HG03064 (cell line): ENCODE data around the gene HDAC2.
"Not testable (repeated sequence)": the region's sequence is repeated elsewhere in the genome, so short reads cannot be mapped to it uniquely, and the experiment has no call there.

ENCODE experiments used
- ATAC-seq: cut with Tn5 transposase; IDR thresholded peaks from one replicate; pipeline ENCODE4 v1.9.1; 2021; ENCODE audit warnings: low read depth; ENCODE audit not compliant: unreplicated experiment

The HDAC2 gene

DNA sequence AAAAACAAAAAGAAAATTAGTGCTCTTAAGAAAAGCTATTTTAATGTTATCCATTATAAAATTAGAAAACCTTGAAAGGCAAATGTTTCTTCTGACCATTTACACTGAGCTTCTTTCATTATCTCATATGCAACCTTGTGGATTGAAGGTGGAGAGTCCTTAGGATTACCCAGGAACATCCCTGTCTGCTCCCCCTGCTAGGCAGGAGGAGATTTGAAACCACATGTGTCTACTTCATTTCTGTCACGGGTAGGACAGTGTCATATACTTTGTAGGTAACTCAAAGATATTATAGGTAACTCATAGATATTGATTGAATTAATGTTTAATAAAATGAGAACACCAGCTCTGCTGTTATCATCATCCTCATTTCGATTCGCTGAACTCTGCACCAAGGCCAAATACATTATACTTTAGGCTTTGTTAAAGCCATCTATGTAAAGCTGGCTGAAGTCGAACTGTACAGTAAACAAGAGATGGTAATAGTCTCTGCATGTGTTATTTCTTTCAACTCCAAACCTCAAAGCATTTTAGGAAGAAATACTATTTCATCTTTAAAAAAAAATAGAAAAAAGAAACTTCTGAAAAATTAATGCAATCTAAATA, 49.5 kb downstream of the HDAC2 start:
- ATAC-seq, result no peak

DNA sequence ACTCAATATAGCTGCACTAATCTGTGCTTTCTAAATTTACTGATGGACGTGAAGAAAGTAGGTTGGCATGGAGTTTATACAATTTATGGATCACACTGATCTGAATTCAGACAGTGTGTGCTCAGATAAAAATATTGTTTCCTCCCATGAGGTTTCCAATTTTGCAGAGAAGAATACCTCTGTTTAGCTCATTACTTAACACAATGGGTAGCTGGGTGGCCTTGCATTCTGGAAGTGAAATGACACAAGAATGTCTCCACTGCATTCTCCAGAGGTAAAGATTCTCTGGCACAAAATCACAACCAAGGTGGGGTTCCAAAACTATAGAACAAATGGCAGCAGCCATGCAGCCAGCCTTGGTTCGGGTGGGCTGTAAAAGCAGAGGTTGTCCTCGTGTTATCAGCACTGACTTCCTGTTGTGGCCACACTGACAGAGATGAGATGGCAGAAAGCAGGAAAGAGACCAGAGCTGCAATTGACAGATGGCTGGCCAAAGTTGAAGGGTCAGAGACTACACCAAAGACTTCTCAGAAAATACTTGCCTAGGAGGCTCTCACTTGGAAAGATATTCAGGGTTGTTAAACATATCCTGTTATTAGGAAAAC, 50.2 kb downstream of the HDAC2 start:
- ATAC-seq, result peak; percentile 74

DNA sequence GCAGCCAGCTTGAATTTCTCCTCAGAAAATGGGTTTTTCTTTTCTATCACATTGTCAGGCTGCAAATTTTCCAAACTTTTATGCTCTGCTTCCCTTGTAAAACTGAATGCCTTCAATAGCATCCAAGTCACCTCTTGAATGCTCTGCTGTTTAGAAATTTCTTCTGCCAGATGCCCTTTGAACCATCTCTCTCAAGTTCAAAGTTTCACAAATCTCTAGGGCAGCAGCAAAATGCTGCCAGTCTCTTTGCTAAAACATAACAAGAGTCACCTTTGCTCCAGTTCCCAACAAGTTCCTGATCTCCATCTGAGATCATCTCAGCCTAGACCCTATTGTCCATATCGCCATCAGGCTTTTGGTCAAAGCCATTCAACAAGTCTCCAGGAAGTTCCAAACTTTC, 60.7 kb downstream of the HDAC2 start:
- ATAC-seq, result not testable (repeated sequence)

GRCh38 chr6:113909224-113909856, 61.6 kb downstream of the HDAC2 start:
- peak; percentile 61 for ATAC-seq

- ATAC-seq, result no peak
Observed at GRCh38 chr6:113908801-113909200, 62.1 kb downstream of the HDAC2 start.

DNA sequence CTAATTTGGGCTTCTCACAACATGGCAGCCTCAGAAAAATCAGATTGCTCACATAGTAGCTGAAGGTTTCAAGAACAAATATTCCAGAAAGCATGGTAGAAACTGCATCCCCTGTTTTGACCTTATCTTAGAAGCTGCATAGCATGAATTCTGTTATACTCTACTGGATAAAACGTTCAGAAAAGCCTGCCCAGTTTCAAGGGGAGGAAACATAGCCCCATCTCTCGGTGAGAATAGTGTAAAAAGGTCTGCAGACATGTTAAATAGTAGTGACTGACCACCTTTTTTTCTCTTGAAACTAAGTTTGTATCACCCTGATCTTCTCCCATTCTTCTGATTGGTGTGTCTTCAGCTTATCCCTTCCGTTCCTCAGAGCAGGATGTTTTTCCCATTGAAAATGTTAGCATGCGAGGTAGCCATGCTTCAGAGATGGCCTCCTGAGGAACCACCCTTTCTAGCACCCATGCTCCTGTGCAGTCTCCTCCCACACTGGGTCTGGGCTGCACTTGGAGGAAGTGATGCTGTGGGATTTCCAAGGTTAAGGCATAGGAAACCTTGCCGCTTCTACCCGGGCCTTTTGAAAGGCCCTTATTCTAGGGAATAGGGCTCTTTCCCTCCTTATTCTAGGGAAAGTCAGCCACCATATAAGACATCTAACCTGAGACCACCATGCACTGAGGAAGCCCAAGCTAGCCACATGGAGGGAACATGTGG, 63.7 kb downstream of the HDAC2 start:
- no peak for ATAC-seq

- ATAC-seq, result no peak
Observed at GRCh38 chr6:113903666-113904330, 67.2 kb downstream of the HDAC2 start.

GRCh38 chr6:113901482-113901881, 69.5 kb downstream of the HDAC2 start:
- no peak for ATAC-seq

DNA sequence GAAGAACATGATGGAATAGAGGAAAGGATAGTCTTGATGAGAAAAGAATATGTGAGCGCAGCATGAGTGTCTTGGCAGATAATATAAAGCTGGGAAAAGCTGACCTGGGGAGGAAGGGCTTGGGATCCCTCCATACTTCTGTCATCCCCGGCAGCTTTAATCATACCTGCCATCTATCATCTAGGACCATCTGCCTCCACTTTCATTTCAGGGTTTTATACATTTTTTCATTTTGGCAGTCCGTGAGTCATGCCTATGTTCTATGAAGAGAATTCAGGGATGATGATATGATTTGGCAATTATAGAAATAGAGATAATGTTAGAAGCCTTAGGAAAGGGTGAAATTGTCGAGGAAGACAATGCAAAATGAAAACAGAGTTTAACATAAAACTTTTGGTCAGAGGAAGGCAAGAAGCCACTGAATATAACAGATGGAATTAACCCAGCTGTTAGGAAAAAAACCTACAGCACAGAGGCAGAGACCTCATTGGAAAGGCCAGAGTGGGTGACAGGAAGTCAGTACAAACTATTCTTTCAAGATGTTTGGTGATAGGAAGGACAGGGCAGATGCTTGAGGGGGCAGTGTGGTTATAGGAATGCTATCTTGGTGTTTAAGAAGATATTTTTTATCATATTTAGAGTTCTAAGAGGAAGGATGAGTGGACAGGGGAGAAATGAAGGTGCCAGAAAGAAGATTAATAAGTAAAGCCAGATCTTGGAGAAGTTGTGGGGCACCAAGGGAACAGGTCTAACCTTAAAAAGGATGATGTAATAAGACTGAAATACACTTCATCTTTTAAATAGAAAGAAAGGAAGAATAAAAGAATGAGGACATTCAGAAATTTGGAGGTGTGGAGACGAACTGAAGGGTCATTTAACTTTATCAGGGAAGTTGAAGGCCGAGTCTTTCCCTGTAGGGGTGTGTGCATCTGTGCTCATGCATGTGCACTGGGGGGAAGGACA, 76.0 kb downstream of the HDAC2 start:
- ATAC-seq, result no peak

DNA sequence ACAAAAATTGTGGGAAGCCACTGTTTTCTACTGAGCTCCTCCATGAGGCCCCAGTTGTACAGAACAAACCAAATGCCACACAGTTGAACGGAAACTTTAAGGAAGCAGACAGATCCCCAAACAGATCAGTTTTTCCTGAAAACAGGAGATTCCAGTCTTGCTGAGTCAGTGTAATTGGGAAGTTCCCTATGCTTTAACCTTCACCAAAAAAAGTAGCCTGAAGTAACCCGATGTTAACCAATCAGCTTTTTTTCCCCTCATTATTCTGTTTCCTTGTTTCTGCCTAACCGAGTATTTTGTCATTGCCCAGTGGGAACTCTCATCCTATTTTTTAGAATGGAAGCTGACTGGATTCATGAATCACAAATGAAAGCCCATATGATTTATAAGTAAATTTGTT, 77.1 kb downstream of the HDAC2 start:
- no peak for ATAC-seq

- no peak for ATAC-seq
Observed at GRCh38 chr6:113893451-113893850, 77.5 kb downstream of the HDAC2 start.

DNA sequence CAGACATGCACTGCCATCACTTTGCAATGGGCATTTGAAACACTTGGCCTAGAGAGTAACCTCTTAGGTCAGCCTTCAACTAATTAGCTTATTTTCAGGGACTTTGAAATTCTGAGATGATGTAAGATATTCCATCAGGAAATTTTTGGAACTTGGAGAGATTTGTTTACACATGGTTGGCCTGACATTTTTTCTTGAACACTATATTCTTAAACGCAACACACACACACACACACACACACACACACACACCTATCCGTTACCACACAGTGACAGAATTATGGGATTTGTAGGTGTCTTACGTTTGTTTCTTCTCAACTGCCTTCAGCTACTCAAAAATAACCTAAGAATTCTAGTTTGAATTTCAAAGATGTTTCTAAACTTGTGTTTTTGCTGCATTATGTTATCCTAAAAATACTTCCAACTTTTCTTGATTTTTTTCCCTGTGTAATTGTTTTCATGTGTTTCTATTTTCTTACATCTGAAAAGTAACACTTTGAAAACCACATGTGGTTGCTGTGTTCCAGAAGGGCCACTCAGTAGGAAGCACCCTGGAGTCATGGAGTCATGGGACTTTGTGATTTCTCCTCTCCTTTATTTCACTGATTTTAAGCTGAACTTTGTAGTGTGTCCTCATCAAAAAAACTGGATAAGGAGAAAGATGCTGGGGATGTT, 81.9 kb downstream of the HDAC2 start:
- ATAC-seq, result no peak

DNA sequence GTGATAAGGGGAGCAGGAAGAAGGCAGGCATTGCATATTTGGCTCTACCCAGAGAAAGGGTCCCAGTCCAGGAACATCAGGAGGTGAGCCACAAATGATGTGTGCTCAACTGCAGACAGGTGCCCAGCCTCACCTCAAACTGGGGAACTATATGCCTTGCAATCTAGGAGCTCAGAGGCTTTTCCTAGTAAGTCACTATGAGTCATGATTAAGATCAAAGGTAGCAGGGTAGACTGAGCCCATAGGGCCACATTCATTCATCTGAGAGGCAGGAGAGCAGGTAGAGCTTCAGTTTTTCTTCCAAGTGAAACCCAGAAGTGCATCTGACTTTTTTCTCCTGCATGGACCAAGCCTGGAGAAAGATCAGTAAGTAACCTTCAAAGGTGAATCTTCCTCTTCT, 82.5 kb downstream of the HDAC2 start:
- no peak for ATAC-seq

DNA sequence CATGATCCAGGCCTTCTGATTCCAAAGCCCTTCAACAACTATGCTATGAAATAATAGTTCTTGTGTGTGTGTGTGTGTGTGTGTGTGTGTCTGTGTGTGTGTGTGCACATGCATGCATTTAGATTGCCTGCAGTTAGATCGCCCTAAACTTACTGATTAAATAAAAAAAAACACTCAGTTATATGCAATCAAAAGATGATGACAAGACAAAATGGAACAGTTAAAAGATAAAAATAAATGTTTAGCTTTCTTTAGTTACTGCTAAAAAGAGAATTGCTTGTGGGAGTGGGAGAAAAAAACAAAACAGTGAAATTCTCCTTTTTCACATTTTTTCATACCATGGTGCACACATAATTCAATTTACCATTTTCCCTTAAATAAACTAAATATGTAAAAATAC, 84.4 kb downstream of the HDAC2 start:
- no peak for ATAC-seq

DNA sequence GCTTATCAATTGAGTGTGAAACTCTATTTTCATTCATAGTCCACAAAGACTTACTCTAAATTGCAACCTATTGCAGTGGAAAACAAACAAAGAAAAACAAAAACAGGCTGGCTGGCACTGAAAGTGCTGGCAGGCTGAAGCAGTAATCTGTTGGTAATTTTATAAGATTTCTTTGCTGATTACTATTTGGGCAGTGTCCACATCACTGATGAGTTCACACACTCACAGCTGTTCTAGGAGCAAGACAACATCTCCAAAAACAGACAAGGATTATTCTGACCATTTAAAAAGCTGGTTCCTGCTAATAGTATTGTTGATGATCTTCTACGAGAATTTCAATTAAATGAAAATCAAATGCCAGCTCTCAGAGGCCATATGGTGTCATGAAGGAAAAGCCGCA, 86.9 kb downstream of the HDAC2 start:
- ATAC-seq, result no peak
